ENCODE data around the gene C1QTNF9B.

Gene C1QTNF9B

DNA sequence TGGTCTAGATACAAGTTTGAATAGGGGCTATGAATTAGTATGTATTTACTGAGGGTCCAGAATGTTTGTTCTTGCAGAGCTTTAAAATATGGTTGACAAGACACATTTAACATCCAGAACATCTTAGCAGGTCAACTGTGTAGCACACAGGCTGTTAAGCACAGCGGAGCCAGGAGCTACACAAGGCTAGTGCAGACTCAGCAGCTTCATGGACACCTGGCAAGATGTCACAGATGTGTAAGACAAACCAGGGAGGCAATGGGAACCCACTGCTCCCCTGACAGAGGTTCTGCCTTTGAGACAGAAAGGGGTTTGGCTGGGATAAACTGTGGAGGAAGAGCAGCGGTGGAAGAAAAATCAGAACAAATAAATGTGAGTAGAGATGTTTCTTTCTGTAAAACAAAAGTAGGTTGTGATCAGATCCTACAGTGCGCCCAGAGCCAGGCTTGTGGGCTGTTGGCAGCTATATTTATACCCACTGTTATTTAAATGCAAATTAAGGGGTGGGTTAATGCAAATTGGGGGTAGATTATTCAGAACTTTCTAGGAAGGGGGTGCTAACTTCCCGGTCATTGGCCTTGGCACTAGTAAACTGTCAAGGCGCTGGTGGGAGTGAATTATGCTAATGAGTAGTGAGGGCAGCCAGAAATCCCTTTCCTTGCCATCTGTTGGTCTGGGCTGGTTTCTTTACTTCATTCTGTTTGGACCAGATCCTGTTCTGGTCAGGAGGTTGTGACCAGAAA lies 41.1 kb downstream of the C1QTNF9B start:
- DNase-seq, result no peak

GRCh38 chr13:23855360-23855759 lies 41.9 kb downstream of the C1QTNF9B start:
- DNase-seq, result no peak

DNA sequence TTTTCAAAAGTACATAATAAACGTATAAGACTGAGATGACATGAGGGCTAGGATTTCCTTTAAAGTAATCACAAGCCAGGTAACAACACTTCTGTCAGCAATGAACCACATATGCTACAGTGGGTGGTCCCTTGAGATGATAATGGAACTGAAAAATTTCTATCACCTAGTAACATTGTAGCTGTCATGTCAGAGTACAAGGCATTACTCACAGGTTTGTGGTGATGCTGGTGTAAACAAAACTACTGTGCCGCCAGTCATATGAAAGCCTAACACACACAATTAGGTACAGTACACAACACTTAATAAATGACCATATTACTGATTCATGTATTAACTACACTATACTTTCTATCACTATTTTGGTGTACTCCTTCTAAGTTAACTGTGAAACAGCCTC lies 45.0 kb downstream of the C1QTNF9B start:
- no peak for DNase-seq

DNA sequence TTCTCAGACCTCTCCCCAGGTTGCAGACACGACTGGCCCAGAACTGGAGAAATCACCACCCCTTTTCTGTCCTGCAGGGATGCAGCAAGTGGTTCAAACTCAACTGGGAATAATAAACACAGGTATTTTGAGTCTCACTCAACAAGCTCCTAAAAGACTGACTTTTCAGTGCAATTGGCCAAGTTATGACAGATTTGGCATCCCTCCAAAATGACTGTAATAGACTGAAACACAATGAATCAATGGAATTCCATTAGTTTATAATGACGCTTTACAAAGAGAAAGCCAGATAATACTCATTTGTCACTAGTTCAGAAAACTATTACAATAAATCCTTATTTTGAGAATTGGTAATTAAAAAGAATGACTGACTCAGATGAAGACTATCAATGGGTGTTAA lies 46.2 kb downstream of the C1QTNF9B start:
- no peak for DNase-seq

DNA sequence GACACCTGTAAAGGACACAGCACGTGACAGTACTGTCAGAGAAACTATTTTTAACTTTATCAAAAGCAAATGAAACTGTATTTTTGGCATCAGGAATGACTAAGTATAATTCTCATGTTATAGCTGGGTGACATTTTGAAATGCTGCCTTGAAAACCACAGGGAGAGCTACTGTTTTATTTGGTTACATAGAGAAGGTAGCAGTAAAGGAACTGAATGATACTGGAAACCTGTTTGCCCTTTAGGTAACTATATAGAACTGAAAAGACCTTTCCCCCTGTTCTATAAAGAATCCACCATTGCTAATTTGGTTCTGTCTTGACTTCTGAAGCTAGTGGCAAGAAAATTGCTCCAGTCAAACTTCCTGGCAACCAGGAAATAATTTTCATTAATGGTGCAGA lies 47.2 kb downstream of the C1QTNF9B start:
- no peak for DNase-seq

GRCh38 chr13:23849670-23850069 lies 47.6 kb downstream of the C1QTNF9B start:
- DNase-seq, result no peak

- no peak for DNase-seq
Measured at GRCh38 chr13:23848646-23849141, 48.6 kb downstream of the C1QTNF9B start.

DNA sequence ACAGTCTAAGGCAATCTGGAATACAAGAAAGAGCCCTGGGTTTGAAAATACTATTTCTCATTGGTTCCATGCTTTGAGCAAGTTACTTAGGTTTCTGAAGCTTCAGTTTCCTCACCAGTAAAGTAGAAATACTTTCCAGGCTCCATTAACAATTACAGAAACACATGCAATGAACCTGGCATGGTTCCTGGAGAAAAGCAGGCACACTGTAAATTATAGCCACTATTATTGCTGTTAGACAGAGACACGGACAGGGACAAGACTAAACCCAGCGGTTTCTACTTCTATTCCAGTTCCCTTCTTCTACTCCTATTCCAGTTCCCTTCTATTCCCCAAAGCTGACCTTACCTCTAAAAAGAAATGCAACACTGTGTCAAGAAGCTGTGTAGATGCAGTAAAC lies 49.3 kb downstream of the C1QTNF9B start:
- DNase-seq, result no peak

DNA sequence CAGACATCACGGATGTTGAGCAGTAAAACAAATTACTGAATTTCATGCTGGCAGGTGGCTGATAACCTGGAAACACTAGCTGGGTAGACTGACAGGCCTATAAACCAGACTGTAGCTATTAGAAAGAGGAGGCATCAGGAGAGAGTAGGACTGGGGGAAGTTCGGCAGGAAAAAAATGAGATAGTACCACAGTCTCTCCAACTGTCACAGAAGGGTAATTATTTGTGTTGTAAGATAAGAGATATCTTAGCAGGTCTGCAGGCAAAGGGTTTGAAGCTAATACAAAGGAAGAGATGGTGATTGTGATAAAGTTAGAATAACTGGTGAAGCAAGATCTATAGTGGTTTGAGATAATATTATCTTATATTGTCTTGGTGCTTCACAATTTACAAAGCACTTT lies 49.8 kb downstream of the C1QTNF9B start:
- no peak for DNase-seq

GRCh38 chr13:23845105-23845725 lies 52.1 kb downstream of the C1QTNF9B start:
- no peak for DNase-seq

- no peak for DNase-seq
Measured at GRCh38 chr13:23844132-23844531, 53.2 kb downstream of the C1QTNF9B start.

DNA sequence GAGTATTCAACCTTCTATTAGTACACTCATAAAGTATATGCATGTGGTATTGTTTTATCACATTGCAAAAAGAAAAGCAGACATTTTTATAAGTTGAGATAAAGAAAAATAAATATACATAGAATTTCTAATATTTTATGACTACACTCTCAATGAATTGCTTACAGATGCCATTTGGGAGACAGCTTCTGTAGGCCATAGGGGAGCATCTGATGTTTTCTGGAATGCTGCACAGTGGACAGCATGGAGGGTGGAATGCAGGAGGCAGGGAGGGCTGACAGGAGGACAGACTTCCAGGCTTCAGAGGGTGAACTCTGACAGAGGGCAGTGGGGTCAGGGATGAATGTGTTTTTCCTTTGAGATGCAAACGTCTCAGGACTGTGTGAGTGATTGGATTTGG lies 53.9 kb downstream of the C1QTNF9B start:
- DNase-seq, result no peak

GRCh38 chr13:23842406-23842805 lies 54.9 kb downstream of the C1QTNF9B start:
- no peak for DNase-seq

Data from stimulated activated naive CD4-positive, alpha-beta T cell treated with Interleukin-2 at 50 U/mL for 16 hours (primary cell).